Measurements from ENCODE around the gene SOX2. TPM values are rescaled to one million over a fixed set of nuclear protein-coding genes. Genes with fewer than 3 reads are reported as not detected.

Gene SOX2
- total RNA-seq, 1 experiment from 2014 or later: 189 TPM

DNA sequence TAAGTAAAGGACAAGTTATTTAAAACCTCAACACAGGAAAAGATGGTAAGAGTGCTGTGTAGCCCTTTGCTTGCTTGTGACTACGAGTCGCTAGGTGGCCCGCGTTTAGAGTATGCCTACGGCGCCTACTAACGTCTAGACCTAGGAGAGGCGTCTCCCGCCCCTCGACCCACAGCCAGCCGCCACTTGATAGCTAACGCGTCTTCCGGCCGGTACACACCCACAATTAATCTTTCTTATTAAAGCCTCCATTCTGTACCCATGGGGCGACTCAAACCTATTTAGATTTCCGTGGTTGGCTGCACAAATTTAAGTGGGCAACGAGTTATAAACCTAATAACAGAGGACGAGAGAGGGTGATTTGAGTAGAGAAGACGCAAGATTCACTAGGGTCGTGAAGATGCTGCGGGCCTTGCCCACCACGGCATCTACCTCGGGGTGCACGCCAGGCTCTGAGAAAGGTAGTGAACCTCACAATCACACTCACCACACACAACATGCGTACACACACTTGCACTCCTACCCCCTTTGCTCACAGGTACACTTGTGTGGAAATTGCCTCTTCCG is 12.0 kb downstream of the SOX2 start:
- Mint-ChIP-seq H3K9me3 (no peaks in the 10 kb centered on the region), H3K36me3 (peaks cover 2% of the 10 kb centered on the region; the same call in 1 of the 2 replicates), H3K27ac (no peak overlapping the region), H3K27me3 (ENCODE audit: low read depth) (peaks cover 30% of the 10 kb centered on the region), H3K4me3 (peak overlapping the region; percentile 68), H3K4me1 (peaks cover 84% of the 10 kb centered on the region)
- DNase-seq (ENCODE audit: low spot score) (no peak), ATAC-seq (no peak)
- ChIA-PET CTCF (interaction anchor here (0.6 kb wide), 1 partner anchor 23 kb away, joined by 3 read pairs; no protein-coding TSS in a partner anchor), POLR2A (no interaction called here)
- no peak for TF ChIP-seq NFATC4 (CRISPR knock-in tag; IDR thresholded peaks at IDR 0.05)
- TF ChIP-seq, protein P1, sequence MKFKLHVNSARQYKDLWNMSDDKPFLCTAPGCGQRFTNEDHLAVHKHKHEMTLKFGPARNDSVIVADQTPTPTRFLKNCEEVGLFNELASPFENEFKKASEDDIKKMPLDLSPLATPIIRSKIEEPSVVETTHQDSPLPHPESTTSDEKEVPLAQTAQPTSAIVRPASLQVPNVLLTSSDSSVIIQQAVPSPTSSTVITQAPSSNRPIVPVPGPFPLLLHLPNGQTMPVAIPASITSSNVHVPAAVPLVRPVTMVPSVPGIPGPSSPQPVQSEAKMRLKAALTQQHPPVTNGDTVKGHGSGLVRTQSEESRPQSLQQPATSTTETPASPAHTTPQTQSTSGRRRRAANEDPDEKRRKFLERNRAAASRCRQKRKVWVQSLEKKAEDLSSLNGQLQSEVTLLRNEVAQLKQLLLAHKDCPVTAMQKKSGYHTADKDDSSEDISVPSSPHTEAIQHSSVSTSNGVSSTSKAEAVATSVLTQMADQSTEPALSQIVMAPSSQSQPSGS (CRISPR knock-in tag; IDR thresholded peaks at IDR 0.05; ENCODE audit: borderline replicate concordance, low read depth): no peak
- no peak for TF ChIP-seq IRF1 (CRISPR knock-in tag; IDR thresholded peaks at IDR 0.05)
- no peak for TF ChIP-seq HMGA2 (CRISPR knock-in tag; IDR thresholded peaks at IDR 0.05)
- no peak for TF ChIP-seq ETV6 (CRISPR knock-in tag; IDR thresholded peaks at IDR 0.05)
- no peak for TF ChIP-seq NFE2L1 (CRISPR knock-in tag; IDR thresholded peaks at IDR 0.05)
- TF ChIP-seq FOXK1 (CRISPR knock-in tag; IDR thresholded peaks at IDR 0.05): no peak
- TF ChIP-seq, protein P2, sequence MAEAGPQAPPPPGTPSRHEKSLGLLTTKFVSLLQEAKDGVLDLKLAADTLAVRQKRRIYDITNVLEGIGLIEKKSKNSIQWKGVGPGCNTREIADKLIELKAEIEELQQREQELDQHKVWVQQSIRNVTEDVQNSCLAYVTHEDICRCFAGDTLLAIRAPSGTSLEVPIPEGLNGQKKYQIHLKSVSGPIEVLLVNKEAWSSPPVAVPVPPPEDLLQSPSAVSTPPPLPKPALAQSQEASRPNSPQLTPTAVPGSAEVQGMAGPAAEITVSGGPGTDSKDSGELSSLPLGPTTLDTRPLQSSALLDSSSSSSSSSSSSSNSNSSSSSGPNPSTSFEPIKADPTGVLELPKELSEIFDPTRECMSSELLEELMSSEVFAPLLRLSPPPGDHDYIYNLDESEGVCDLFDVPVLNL (CRISPR knock-in tag; IDR thresholded peaks at IDR 0.05; ENCODE audit: borderline replicate concordance, low read depth): no peak
- no peak for TF ChIP-seq CREB1 (CRISPR knock-in tag; IDR thresholded peaks at IDR 0.05)
- TF ChIP-seq JAZF1 (CRISPR knock-in tag; IDR thresholded peaks at IDR 0.05): no peak
- TF ChIP-seq PRRX2 (CRISPR knock-in tag; IDR thresholded peaks at IDR 0.05): no peak
- TF ChIP-seq ZNF317 (CRISPR knock-in tag; IDR thresholded peaks at IDR 0.05; ENCODE audit: borderline replicate concordance, low read depth): no peak
- no peak for TF ChIP-seq FOXJ3 (CRISPR knock-in tag; IDR thresholded peaks at IDR 0.05; ENCODE audit: borderline replicate concordance)
- TF ChIP-seq NR3C1 (CRISPR knock-in tag; conservative IDR thresholded peaks at IDR 0.05; ENCODE audit: low read depth): no peak
- no peak for TF ChIP-seq HMGXB4 (CRISPR knock-in tag; IDR thresholded peaks at IDR 0.05)
- TF ChIP-seq TEAD1 (CRISPR knock-in tag; IDR thresholded peaks at IDR 0.05): no peak
- TF ChIP-seq ZNF263 (CRISPR knock-in tag; IDR thresholded peaks at IDR 0.05; ENCODE audit: low read depth): no peak

DNA sequence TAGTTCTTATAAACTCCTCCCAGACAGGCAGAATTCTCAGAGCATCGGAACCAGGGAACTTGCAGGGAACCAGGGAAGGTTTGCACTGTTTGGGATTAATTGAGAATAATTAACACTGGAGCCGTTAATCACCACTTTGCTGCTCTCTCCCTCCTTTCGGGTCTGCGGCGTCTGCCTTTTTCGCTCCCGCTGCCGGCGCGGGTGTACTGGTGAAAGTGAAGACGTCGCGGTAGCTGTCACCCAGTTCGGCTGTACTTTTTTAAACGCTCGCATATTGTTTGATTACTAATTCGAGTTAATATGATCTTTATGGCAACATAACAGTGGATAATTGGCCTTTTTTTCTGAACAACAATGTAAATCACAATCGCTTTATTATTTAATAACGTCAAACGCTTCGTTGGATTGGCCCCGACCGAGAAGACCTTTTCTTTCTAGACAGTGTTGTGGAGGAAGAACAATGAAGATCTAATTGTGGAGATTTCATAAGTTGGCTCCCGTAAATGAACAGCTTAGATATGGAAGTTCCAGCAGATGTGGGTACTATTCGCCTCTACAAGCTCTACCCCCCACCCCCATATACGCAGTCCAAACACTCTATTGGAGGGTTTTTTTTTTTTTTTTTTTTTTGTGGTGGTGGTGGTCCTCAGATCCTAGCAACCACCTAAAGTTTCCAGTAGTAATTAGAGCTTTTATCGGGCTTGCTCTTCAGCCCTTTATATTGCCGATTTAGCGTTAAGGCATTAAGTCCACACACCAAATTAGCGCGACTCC is 12.7 kb downstream of the SOX2 start:
- ATAC-seq (no peak), DNase-seq (ENCODE audit: low spot score) (no peak)
- POLR2A ChIA-PET: no interaction called here
- CTCF ChIA-PET: interaction anchor here (0.6 kb wide), 2 partner anchors 24 to 28 kb away, joined by 3 read pairs; no protein-coding TSS in a partner anchor
- Mint-ChIP-seq H3K27ac (peak overlapping the region; percentile 52; the same call in 1 of the 2 replicates), H3K36me3 (peaks cover 2% of the 10 kb centered on the region; the same call in 1 of the 2 replicates), H3K27me3 (ENCODE audit: low read depth) (peaks cover 32% of the 10 kb centered on the region), H3K9me3 (no peaks in the 10 kb centered on the region), H3K4me3 (peak overlapping the region; percentile 68), H3K4me1 (peaks cover 84% of the 10 kb centered on the region)
- TF ChIP-seq ZNF138 (CRISPR knock-in tag; conservative IDR thresholded peaks at IDR 0.05): no peak
- no peak for TF ChIP-seq E2F1 (CRISPR knock-in tag; IDR thresholded peaks at IDR 0.05)
- TF ChIP-seq ETV6 (CRISPR knock-in tag; IDR thresholded peaks at IDR 0.05): no peak
- no peak for TF ChIP-seq CBFB (CRISPR knock-in tag; IDR thresholded peaks at IDR 0.05; ENCODE audit: low read depth)
- no peak for TF ChIP-seq IRF2 (CRISPR knock-in tag; IDR thresholded peaks at IDR 0.05; ENCODE audit: borderline replicate concordance, low read depth)
- TF ChIP-seq, protein P3, sequence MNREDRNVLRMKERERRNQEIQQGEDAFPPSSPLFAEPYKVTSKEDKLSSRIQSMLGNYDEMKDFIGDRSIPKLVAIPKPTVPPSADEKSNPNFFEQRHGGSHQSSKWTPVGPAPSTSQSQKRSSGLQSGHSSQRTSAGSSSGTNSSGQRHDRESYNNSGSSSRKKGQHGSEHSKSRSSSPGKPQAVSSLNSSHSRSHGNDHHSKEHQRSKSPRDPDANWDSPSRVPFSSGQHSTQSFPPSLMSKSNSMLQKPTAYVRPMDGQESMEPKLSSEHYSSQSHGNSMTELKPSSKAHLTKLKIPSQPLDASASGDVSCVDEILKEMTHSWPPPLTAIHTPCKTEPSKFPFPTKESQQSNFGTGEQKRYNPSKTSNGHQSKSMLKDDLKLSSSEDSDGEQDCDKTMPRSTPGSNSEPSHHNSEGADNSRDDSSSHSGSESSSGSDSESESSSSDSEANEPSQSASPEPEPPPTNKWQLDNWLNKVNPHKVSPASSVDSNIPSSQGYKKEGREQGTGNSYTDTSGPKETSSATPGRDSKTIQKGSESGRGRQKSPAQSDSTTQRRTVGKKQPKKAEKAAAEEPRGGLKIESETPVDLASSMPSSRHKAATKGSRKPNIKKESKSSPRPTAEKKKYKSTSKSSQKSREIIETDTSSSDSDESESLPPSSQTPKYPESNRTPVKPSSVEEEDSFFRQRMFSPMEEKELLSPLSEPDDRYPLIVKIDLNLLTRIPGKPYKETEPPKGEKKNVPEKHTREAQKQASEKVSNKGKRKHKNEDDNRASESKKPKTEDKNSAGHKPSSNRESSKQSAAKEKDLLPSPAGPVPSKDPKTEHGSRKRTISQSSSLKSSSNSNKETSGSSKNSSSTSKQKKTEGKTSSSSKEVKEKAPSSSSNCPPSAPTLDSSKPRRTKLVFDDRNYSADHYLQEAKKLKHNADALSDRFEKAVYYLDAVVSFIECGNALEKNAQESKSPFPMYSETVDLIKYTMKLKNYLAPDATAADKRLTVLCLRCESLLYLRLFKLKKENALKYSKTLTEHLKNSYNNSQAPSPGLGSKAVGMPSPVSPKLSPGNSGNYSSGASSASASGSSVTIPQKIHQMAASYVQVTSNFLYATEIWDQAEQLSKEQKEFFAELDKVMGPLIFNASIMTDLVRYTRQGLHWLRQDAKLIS (CRISPR knock-in tag; IDR thresholded peaks at IDR 0.05; ENCODE audit: borderline replicate concordance): no peak
- no peak for TF ChIP-seq ESRRA (CRISPR knock-in tag; IDR thresholded peaks at IDR 0.05; ENCODE audit: borderline replicate concordance)

Measured in WTC11 (cell line).